ENCODE measurements around the gene LPP.

- no peak for TF ChIP-seq CTCF (IDR thresholded peaks at IDR 0.05)
- no peak for TF ChIP-seq POLR2A (IDR thresholded peaks at IDR 0.05)
- TF ChIP-seq EP300 (IDR thresholded peaks at IDR 0.05) = no peak
Measured at GRCh38 chr3:188677344-188677743, 523.4 kb downstream of the LPP start.

Measured in ovary (tissue), 3 donors.